HEK293T (cell line): Measurements from ENCODE around the gene NHERF1.

Experiments
- CTCF ChIA-PET: fragments of 350-600 bp; formaldehyde crosslinking; extraction: SDS; loops from one replicate; lab custom pipeline; 2021; ENCODE audit warnings: antibody characterized with exemption, inconsistent platforms; lab: Yijun Ruan, JAX
- POLR2A ChIA-PET: fragments of 350-600 bp; formaldehyde crosslinking; extraction: SDS; loops from one replicate; lab custom pipeline; 2020; ENCODE audit warnings: antibody characterized with exemption, inconsistent platforms; lab: Yijun Ruan, JAX
- DNase-seq: peaks from one replicate; pipeline ENCODE4 v3.0.0; 2012; ENCODE audit warnings: mixed read lengths; ENCODE audit errors: extremely low spot score
- ARNT ChIP-seq: fragments of 450-650 bp; IDR thresholded peaks from 2 replicates; pipeline ENCODE4 v1.6.1; 2017; ENCODE audit warnings: mild to moderate bottlenecking
- BHLHE40 ChIP-seq: fragments of 450-650 bp; IDR thresholded peaks from 2 replicates; pipeline ENCODE4 v1.6.1; 2016; ENCODE audit warnings: mild to moderate bottlenecking, moderate library complexity, borderline replicate concordance
- CTBP1 ChIP-seq: fragments of 450-650 bp; IDR thresholded peaks from 2 replicates; pipeline ENCODE4 v1.6.1; 2016; ENCODE audit warnings: borderline replicate concordance
- ELF4 ChIP-seq: fragments of 450-650 bp; IDR thresholded peaks from 2 replicates; pipeline ENCODE4 v1.6.1; 2017; ENCODE audit warnings: antibody characterized with exemption
- FOXA1 ChIP-seq: fragments of 450-650 bp; IDR thresholded peaks from 2 replicates; pipeline ENCODE4 v1.6.1; 2016; ENCODE audit warnings: mild to moderate bottlenecking
- FOXK2 ChIP-seq: fragments of 450-650 bp; IDR thresholded peaks from 2 replicates; pipeline ENCODE4 v1.6.1; 2016; ENCODE audit warnings: mild to moderate bottlenecking
- FOXM1 ChIP-seq: fragments of 450-650 bp; IDR thresholded peaks from 2 replicates; pipeline ENCODE4 v1.6.1; 2017; ENCODE audit warnings: mild to moderate bottlenecking, borderline replicate concordance
- HDGF ChIP-seq: fragments of 450-650 bp; IDR thresholded peaks from 2 replicates; pipeline ENCODE4 v1.6.1; 2017; ENCODE audit warnings: antibody characterized with exemption, borderline replicate concordance
- L3MBTL2 ChIP-seq: fragments of 450-650 bp; conservative IDR thresholded peaks from 2 replicates; pipeline ENCODE4 v1.6.1; 2016; ENCODE audit warnings: mild to moderate bottlenecking
- LEF1 ChIP-seq: fragments of 450-650 bp; IDR thresholded peaks from 2 replicates; pipeline ENCODE4 v1.6.1; 2017; ENCODE audit warnings: mild to moderate bottlenecking, borderline replicate concordance
- NFRKB ChIP-seq: fragments of 450-650 bp; IDR thresholded peaks from 2 replicates; pipeline ENCODE4 v1.6.1; 2016; ENCODE audit warnings: mild to moderate bottlenecking, moderate library complexity
- PKNOX1 ChIP-seq: fragments of 450-650 bp; IDR thresholded peaks from 2 replicates; pipeline ENCODE4 v1.6.1; 2016
- SP1 ChIP-seq: fragments of 450-650 bp; IDR thresholded peaks from 2 replicates; pipeline ENCODE4 v1.6.1; 2017
- SUZ12 ChIP-seq: fragments of 450-650 bp; IDR thresholded peaks from 2 replicates; pipeline ENCODE4 v1.6.1; 2016; ENCODE audit warnings: mild to moderate bottlenecking
- TARDBP ChIP-seq: fragments of 450-650 bp; IDR thresholded peaks from 2 replicates; pipeline ENCODE4 v1.6.1; 2016
- ZNF384 ChIP-seq: fragments of 450-650 bp; IDR thresholded peaks from 2 replicates; pipeline ENCODE4 v1.6.1; 2016

Gene NHERF1

GRCh38 chr17:74770498-74771318, 22.3 kb downstream of the NHERF1 start:
- POLR2A ChIA-PET = interaction anchor here (0.6 to 3.0 kb wide), 5 partner anchors 21 to 113 kb away, joined by 3 to 22 read pairs (median 5); partner anchors contain the start of gene RAB37
- peak; percentile 69 for DNase-seq
- CTCF ChIA-PET = interaction anchor here (0.7 to 1.5 kb wide), 15 partner anchors 9 to 205 kb away, joined by 3 to 20 read pairs (median 5); partner anchors contain the start of gene FDXR
- TF ChIP-seq FOXK2 (no peak), CTBP1 (no peak), BHLHE40 (no peak), SP1 (no peak), SUZ12 (no peak), ELF4 (no peak), LEF1 (no peak), HDGF (no peak), FOXM1 (no peak), ZNF384 (no peak), NFRKB (no peak), PKNOX1 (no peak), ARNT (no peak), TARDBP (no peak)

- ChIA-PET CTCF (interaction anchor here (0.7 to 1.5 kb wide), 15 partner anchors 8 to 206 kb away, joined by 3 to 20 read pairs (median 5); partner anchors contain the start of gene FDXR), POLR2A (interaction anchor here (0.6 to 3.0 kb wide), 5 partner anchors 21 to 114 kb away, joined by 3 to 22 read pairs (median 5); no protein-coding TSS in a partner anchor)
- TF ChIP-seq TARDBP (no peak), ELF4 (no peak), NFRKB (no peak), BHLHE40 (no peak), FOXK2 (no peak), PKNOX1 (no peak), LEF1 (no peak)
- no peak for DNase-seq
Measured at GRCh38 chr17:74771319-74771914, 23.0 kb downstream of the NHERF1 start.

GRCh38 chr17:74772053-74772452, 23.6 kb downstream of the NHERF1 start:
- DNase-seq = no peak
- ChIA-PET CTCF (interaction anchor here (1.1 kb wide), 1 partner anchor 25 kb away, joined by 4 read pairs; no protein-coding TSS in a partner anchor), POLR2A (interaction anchor here (1.1 to 3.0 kb wide), 3 partner anchors 22 to 115 kb away, joined by 3 to 22 read pairs (median 5); no protein-coding TSS in a partner anchor)
- TF ChIP-seq ARNT (no peak), L3MBTL2 (no peak), SP1 (no peak), ELF4 (no peak), SUZ12 (no peak), FOXM1 (no peak), PKNOX1 (no peak), TARDBP (no peak), LEF1 (no peak), FOXA1 (no peak), BHLHE40 (no peak), NFRKB (no peak), ZNF384 (no peak), CTBP1 (no peak), FOXK2 (no peak)

- POLR2A ChIA-PET = interaction anchor here (0.8 to 1.3 kb wide), 3 partner anchors 79 to 100 kb away, joined by 3 to 4 read pairs (median 3); partner anchors contain the start of gene FDXR
- no peak for DNase-seq
- TF ChIP-seq FOXM1 = no peak
- TF ChIP-seq SP1 = no peak
- no peak for TF ChIP-seq TARDBP
- no peak for TF ChIP-seq FOXK2
- CTCF ChIA-PET = interaction anchor here (0.8 to 1.1 kb wide), 2 partner anchors 27 to 92 kb away, joined by 3 to 4 read pairs; no protein-coding TSS in a partner anchor
Measured at GRCh38 chr17:74773414-74773813, 25.0 kb downstream of the NHERF1 start.

- POLR2A ChIA-PET = interaction anchor here (1.3 kb wide), 1 partner anchor 99 kb away, joined by 4 read pairs; the partner anchor contains the start of gene FDXR
- TF ChIP-seq HDGF (no peak), SP1 (no peak), FOXM1 (no peak), ARNT (no peak), NFRKB (no peak), ZNF384 (no peak), CTBP1 (no peak), LEF1 (no peak), SUZ12 (no peak), L3MBTL2 (no peak), FOXK2 (no peak), PKNOX1 (no peak)
- CTCF ChIA-PET = interaction anchor here (0.7 to 1.3 kb wide), 3 partner anchors 37 to 93 kb away, joined by 3 to 8 read pairs (median 4); partner anchors contain the start of gene RAB37
- DNase-seq = no peak
Measured at GRCh38 chr17:74773871-74774286, 25.5 kb downstream of the NHERF1 start.
